Mucosa of descending colon (tissue), 3 donors: ENCODE data around the gene CAMTA2. TPM values are rescaled to one million over a fixed set of nuclear protein-coding genes. Genes with fewer than 3 reads are reported as not detected.

Experiments
- ATAC-seq: fragments of 200-7000 bp; cut with Tn5 transposase; one replicate; pipeline ENCODE4 v1.9.1; 2020; ENCODE audit warnings: mild to moderate bottlenecking, moderate library complexity
- DNase-seq, 3 donors: peaks; one replicate each; pipeline ENCODE4 v3.0.0-alpha.2; 2020
- H3K36me3 ChIP-seq: fragments of 200-600 bp; one replicate; pipeline ENCODE4 v1.8.0; 2021; ENCODE audit warnings: low read depth, mild to moderate bottlenecking
- H3K4me1 ChIP-seq: fragments of 200-600 bp; one replicate; pipeline ENCODE4 v1.8.0; 2021; ENCODE audit warnings: low read depth, mild to moderate bottlenecking
- H3K4me3 ChIP-seq: fragments of 200-600 bp; one replicate; pipeline ENCODE4 v1.8.0; 2021; ENCODE audit warnings: mild to moderate bottlenecking
- H3K9me3 ChIP-seq: fragments of 200-600 bp; one replicate; pipeline ENCODE4 v1.8.0; 2021; ENCODE audit warnings: mild to moderate bottlenecking
- intact Hi-C, 2 donors: fragments of 100-400 bp; cut with DNase I in 1 of 2; cut with micrococcal nuclease in 1 of 2; formaldehyde crosslinking; loops; one replicate each; pipeline versions ENCODE4 v1.11.0 to v1.11.1; 2022; cut with DNase I, micrococcal nuclease
- total RNA-seq, 3 donors: library from RNA; stranded (reverse); fragmentation: NEBNext Ultra II Directional in 2 of 3; extraction: Animal tissue kit (Norgen Biotek cat#: 25700) in 2 of 3; gene quantifications; one replicate each; pipeline versions ENCODE4 v1.2.1 to v1.2.4, GENCODE V29; 2021 to 2023
- TF ChIP-seq, protein P1 (sequence below): fragments of 200-600 bp; IDR thresholded peaks from one replicate; pipeline ENCODE4 v1.8.0; 2022; ENCODE audit warnings: antibody characterized with exemption, mild to moderate bottlenecking
- donor health status: DM: no; HTN: no; CAD: no; lungs with moderate emphysema.
- donor health status: DM: no; HTN: no; CAD: no.
- donor health status: DM: no; HTN: yes; CAD: no.

CAMTA2 gene
- total RNA-seq, 3 donors from 2014 or later: 56.6 to 71.7 (median 57.1) TPM

GRCh38 chr17:4974115-4974670 lies 13.3 kb downstream of the CAMTA2 start:
- no peak overlapping the region for H3K4me3 ChIP-seq
- DNase-seq (no peak), ATAC-seq (no peak)
- H3K36me3 ChIP-seq: peaks cover 3% of the 10 kb centered on the region
- H3K4me1 ChIP-seq: no peaks in the 10 kb centered on the region
- TF ChIP-seq, protein P1, sequence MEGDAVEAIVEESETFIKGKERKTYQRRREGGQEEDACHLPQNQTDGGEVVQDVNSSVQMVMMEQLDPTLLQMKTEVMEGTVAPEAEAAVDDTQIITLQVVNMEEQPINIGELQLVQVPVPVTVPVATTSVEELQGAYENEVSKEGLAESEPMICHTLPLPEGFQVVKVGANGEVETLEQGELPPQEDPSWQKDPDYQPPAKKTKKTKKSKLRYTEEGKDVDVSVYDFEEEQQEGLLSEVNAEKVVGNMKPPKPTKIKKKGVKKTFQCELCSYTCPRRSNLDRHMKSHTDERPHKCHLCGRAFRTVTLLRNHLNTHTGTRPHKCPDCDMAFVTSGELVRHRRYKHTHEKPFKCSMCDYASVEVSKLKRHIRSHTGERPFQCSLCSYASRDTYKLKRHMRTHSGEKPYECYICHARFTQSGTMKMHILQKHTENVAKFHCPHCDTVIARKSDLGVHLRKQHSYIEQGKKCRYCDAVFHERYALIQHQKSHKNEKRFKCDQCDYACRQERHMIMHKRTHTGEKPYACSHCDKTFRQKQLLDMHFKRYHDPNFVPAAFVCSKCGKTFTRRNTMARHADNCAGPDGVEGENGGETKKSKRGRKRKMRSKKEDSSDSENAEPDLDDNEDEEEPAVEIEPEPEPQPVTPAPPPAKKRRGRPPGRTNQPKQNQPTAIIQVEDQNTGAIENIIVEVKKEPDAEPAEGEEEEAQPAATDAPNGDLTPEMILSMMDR: no peak
- intact Hi-C loops: no loop called here
- H3K9me3 ChIP-seq: no peaks in the 10 kb centered on the region

- DNase-seq (no peak), ATAC-seq (no peak)
- intact Hi-C loops: no loop called here
- H3K9me3 ChIP-seq: no peaks in the 10 kb centered on the region
- H3K36me3 ChIP-seq: peaks cover 3% of the 10 kb centered on the region
- H3K4me1 ChIP-seq: no peaks in the 10 kb centered on the region
- H3K4me3 ChIP-seq: no peak overlapping the region
- TF ChIP-seq, protein P1: no peak
Observed at GRCh38 chr17:4973256-4974114, 14.0 kb downstream of the CAMTA2 start.

- TF ChIP-seq, protein P1: no peak
- DNase-seq (no peak), ATAC-seq (no peak)
- Histone ChIP-seq H3K36me3 (peaks cover 3% of the 10 kb centered on the region), H3K9me3 (no peaks in the 10 kb centered on the region), H3K4me3 (no peak overlapping the region), H3K4me1 (no peaks in the 10 kb centered on the region)
- intact Hi-C loops: no loop called here
Observed at GRCh38 chr17:4972752-4973151, 14.7 kb downstream of the CAMTA2 start.

DNA sequence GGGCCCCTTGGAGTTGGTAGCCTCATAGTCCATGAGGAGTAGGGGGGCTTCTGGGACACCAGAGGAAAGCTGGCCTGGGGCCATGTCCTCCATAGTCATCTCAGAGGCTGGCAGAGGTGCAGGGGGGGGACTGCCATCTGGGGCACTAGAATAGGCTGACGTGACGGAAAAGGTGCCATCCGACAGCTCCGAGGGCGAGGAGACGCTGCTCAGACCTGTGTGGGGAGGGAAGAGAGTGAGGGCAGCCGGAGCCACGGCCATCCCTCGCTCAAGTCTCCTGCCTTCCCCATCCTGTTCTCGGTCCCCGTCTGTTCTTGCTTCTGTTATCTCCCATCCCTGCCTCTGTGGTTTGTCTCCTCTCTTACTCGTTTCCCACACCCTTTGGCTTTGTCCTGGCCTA lies 15.2 kb downstream of the CAMTA2 start:
- Histone ChIP-seq H3K9me3 (no peaks in the 10 kb centered on the region), H3K4me1 (no peaks in the 10 kb centered on the region), H3K36me3 (peaks cover 5% of the 10 kb centered on the region), H3K4me3 (no peak overlapping the region)
- intact Hi-C loops: no loop called here
- TF ChIP-seq, protein P1: no peak
- DNase-seq: no peak
- ATAC-seq: no peak

DNA sequence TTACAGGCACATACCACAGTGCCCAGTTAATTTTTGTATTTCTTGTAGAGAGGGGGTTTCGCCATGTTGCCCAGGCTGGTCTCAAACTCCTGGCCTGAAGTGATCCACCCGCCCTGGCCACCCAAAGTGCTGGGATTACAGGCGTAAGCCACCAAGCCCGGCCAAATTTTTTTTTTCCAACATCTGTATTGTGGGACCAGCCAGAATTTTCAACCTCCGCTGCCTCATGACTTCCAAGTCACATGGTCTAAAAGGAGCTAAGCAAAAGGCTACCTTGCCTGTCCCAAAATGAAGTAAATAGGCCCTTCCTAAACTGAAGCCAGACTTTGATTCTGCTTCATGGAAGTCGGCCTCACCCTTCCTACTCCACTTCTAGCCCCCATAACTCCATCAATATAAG lies 15.6 kb downstream of the CAMTA2 start:
- H3K36me3 ChIP-seq: peaks cover 8% of the 10 kb centered on the region

More for the DNA sequence above, 15.6 kb downstream of the CAMTA2 start:
- intact Hi-C loops: no loop called here
- Histone ChIP-seq H3K9me3 (no peaks in the 10 kb centered on the region), H3K4me1 (no peaks in the 10 kb centered on the region), H3K4me3 (no peak overlapping the region)
- DNase-seq (no peak), ATAC-seq (no peak)
- TF ChIP-seq, protein P1: no peak
